ENCODE data around the gene NCOA7. TPM values are rescaled to one million over a fixed set of nuclear protein-coding genes. Genes with fewer than 3 reads are reported as not detected.

Gene NCOA7
- total RNA-seq, 4 donors from 2014 or later = 9.0 to 36.2 (median 21.8) TPM

DNA sequence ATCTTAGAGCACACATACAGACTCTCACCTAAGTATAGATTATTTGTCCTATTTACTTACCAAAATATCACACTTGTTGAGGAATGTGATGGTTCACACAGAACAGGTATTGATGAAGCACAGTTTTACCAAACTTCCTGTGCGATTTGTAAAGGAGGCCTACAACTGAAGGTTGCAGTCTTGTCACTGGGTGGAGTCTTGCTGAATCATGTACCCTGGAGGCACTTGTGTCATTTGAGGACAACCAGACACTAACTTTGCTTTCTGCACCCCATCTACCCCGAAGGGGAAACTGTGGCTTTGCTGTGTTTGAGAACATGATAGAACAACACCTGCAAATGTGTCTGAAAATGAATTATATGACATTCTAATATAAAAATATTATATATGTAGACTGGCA lies 133.4 kb downstream of the NCOA7 start:
- no peak overlapping the region for H3K27ac ChIP-seq
- no peak for DNase-seq
- H3K36me3 ChIP-seq = peaks cover 7 to 14% of the 10 kb centered on the region in 2 donors
- intact Hi-C loops (cut with DNase I) = loop anchor here (5.0 kb wide), 1 partner anchor 33 kb away; the partner anchor contains the start of gene HINT3
- H3K9me3 ChIP-seq = no peaks in the 10 kb centered on the region
- H3K4me3 ChIP-seq (replicated peaks in 1 of 3) = no peak overlapping the region
- H3K27me3 ChIP-seq = no peaks in the 10 kb centered on the region
- WGBS, 2 donors = 82 to 86% methylated on average over 2 of the region's 2 CpGs
- peaks cover 0 to 11% of the 10 kb centered on the region in 2 donors for H3K4me1 ChIP-seq
- TF ChIP-seq, protein P1, sequence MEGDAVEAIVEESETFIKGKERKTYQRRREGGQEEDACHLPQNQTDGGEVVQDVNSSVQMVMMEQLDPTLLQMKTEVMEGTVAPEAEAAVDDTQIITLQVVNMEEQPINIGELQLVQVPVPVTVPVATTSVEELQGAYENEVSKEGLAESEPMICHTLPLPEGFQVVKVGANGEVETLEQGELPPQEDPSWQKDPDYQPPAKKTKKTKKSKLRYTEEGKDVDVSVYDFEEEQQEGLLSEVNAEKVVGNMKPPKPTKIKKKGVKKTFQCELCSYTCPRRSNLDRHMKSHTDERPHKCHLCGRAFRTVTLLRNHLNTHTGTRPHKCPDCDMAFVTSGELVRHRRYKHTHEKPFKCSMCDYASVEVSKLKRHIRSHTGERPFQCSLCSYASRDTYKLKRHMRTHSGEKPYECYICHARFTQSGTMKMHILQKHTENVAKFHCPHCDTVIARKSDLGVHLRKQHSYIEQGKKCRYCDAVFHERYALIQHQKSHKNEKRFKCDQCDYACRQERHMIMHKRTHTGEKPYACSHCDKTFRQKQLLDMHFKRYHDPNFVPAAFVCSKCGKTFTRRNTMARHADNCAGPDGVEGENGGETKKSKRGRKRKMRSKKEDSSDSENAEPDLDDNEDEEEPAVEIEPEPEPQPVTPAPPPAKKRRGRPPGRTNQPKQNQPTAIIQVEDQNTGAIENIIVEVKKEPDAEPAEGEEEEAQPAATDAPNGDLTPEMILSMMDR (IDR thresholded peaks at IDR 0.05) = no peak
- TF ChIP-seq POLR2A (IDR thresholded peaks at IDR 0.05) = no peak

DNA sequence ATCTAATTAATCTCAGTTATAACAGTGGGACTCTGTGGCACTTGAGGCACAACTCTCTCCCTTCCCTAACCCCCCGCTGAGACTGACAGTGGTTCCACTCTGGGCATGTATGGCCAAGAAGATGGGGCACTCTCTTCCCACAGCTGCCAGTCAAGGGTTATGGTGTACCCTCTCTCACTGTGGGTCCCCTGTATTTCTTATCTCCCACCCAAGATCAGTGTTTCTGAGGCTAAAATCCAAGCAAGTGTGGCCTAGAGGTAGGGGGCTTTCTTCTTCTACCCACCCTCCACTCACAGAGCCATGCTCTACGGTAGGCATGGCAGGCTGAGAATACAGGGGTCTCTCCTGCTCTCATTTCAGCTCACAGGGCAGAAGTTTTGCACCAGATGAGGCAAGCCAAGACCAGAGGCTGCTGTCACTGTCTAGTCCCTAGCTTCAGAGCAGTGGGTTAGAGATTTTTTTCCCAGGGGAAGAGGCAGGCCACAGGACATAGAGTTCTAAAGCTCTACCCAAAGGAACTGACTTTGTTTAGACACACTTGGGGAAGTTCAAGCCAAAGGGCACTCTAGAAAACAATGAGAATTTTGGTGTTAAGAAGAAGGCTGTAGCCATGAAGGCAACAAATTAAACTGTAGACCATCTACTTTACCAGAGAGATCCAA lies 134.1 kb downstream of the NCOA7 start:
- intact Hi-C loops (cut with DNase I) = loop anchor here (5.0 kb wide), 1 partner anchor 32 kb away; the partner anchor contains the start of gene HINT3
- 88 to 89% methylated on average over 2 of the region's 2 CpGs for WGBS, 2 donors
- Histone ChIP-seq H3K4me3 (replicated peaks in 1 of 3) (no peak overlapping the region), H3K4me1 (peaks cover 0 to 11% of the 10 kb centered on the region in 2 donors), H3K27ac (no peak overlapping the region), H3K9me3 (no peaks in the 10 kb centered on the region), H3K27me3 (no peaks in the 10 kb centered on the region), H3K36me3 (peaks cover 7 to 14% of the 10 kb centered on the region in 2 donors)
- DNase-seq = no peak
- TF ChIP-seq, protein P1 (IDR thresholded peaks at IDR 0.05) = no peak
- no peak for TF ChIP-seq POLR2A (IDR thresholded peaks at IDR 0.05)

DNA sequence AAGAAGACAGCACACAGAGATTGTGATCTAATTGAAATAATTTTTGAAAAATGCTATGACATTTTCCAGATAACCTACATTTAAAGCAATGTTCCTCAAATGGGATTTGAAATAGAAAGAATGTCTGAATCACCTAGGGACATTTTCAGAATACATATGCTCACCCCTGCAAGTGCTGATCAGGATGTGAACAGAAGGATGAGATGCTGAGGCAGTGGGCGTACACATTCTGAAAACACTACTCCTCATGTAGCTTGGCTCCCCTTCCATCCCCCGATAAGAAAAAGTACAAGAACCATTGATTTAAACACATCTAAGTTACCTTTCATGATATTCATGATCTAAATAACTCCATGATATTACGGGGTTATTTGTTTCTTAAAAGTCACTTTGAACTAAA lies 136.0 kb downstream of the NCOA7 start:
- Histone ChIP-seq H3K36me3 (peaks cover 7 to 9% of the 10 kb centered on the region in 2 donors), H3K9me3 (no peaks in the 10 kb centered on the region), H3K27me3 (no peaks in the 10 kb centered on the region), H3K27ac (no peak overlapping the region), H3K4me1 (peaks cover 0 to 11% of the 10 kb centered on the region in 2 donors), H3K4me3 (replicated peaks in 1 of 3) (no peak overlapping the region)
- no peak for DNase-seq
- TF ChIP-seq POLR2A (IDR thresholded peaks at IDR 0.05) = no peak
- TF ChIP-seq, protein P1 (IDR thresholded peaks at IDR 0.05) = no peak
- WGBS, 2 donors = 93 to 94% methylated on average over 3 of the region's 3 CpGs
- intact Hi-C loops (cut with DNase I) = no loop called here

DNA sequence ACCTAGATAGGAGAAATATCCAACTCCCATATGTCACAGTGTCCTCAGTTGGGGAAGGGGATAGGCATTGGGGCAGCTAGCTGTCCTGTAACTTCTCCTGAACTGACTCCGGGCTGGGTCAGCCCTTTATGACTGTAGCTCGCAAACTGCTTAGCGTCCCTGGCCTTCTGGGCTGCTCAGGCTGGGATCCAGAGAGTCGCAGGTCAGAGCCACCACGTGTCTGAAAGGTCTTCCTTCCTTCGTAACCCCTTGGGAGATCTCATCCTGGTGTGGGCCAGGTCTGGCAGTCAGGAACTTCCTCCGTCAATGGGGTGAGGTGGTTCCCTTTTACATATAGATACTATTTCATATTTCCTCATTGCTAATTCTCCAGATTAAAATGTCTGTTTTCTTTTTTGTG lies 137.0 kb downstream of the NCOA7 start:
- 77 to 78% methylated on average over 7 of the region's 7 CpGs for WGBS, 2 donors
- intact Hi-C loops (cut with DNase I) = no loop called here
- peaks cover 4 to 7% of the 10 kb centered on the region in 2 donors for H3K36me3 ChIP-seq

More for the DNA sequence above, 137.0 kb downstream of the NCOA7 start:
- no peak for DNase-seq
- Histone ChIP-seq H3K4me1 (peaks cover 0 to 11% of the 10 kb centered on the region in 2 donors), H3K4me3 (replicated peaks in 1 of 3) (no peak overlapping the region), H3K9me3 (no peaks in the 10 kb centered on the region), H3K27ac (no peak overlapping the region), H3K27me3 (no peaks in the 10 kb centered on the region)
- TF ChIP-seq, protein P1 (IDR thresholded peaks at IDR 0.05) = no peak
- TF ChIP-seq POLR2A (IDR thresholded peaks at IDR 0.05) = no peak

All from thyroid gland (tissue), 4 donors.